ENCODE measurements around the gene CACUL1.
"Not testable (repeated sequence)": the region's sequence is repeated elsewhere in the genome, so short reads cannot be mapped to it uniquely, and the experiment has no call there.

Gene CACUL1

DNA sequence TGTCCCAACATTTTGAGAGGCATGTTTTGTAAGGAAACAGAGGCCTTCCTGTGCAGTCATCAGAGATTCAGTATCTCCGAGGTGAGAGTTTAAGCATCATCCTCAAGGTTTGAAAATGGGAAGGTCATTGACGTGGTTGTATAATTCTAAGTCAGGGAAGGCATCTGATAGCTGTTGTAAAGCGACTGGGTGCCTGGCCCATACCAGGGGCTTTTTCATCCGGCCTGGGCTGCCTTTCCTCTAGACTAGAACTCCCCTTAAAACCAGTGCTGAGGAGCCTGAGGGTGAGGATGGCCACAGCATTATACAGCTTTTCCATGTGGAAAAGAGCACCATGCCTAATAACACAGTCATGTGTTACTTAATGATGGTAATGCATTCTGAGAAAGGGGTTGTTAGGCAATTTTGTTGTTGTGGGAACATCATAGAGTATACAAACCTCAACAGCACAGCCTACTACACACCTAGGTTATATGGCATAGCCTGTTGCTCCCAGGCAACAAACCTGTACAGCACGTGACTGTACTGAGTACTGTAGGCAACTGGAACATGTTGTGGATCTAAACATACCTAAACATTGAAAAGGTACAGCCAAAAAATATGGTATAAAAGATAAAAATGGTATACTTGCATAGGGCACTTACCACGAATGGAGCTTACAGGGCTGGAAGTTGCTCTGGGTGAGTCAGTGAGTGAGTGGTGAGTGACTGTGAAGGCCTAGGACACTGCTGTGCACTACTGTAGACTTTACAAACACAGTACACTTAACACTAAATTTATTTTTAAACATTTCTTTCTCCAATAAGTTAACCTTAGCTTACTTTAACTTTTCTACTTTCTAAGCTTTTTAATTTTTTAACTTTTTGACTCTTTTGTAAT, 13.5 kb upstream of the CACUL1 start:
- no peak for DNase-seq

DNA sequence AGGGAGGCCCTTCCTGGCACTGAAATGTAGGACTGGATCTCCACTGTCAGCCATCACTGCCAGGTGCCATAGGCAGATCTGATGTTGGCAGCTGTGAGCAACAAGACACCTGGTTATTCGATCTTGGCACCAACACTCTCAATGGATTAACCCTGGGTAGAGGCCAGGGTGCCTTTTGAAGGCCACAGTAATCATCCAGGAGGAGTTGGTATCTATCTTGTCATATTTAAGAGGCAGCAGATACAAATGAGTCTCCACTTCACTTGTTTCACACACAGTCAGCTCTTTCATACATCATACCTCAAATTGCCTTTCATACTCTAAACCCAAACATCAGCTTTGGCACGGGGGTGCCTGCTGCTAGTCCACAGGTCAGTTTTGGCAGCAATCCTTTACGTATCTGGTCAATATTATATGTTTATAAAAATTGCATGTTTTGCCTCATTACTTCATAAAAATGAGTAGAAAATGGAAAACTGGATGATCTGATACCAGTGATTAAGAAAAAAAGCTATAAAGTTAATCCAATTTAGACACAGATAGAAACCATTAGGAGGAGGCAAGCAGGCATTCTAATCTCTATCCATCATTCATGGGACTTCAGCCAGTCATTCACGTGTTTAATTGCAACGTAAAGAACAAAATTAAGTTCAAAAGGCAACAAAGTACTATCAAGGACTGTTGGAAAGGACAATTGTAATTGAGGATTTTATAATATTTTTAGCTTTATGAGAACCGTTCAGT, 12.7 kb upstream of the CACUL1 start:
- DNase-seq = no peak

DNA sequence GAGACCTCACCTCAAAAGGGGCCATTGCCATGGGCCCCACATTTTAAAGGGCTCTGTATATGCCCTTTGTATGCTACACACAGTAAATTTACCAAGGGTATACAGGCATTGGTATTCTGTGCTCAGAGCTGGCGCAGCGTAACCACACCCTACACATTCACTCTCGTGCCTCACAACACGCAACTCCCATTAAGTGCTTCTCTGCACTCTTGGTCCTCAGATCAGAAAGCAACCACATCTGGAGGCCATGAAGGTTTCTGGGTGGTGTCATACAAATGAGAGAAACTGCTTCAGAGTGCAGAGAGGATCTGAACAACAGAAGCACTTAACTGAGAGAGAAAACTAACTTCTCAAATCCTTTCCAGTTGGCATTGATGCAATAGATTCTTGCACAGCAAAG, 9.4 kb upstream of the CACUL1 start:
- no peak for DNase-seq

DNA sequence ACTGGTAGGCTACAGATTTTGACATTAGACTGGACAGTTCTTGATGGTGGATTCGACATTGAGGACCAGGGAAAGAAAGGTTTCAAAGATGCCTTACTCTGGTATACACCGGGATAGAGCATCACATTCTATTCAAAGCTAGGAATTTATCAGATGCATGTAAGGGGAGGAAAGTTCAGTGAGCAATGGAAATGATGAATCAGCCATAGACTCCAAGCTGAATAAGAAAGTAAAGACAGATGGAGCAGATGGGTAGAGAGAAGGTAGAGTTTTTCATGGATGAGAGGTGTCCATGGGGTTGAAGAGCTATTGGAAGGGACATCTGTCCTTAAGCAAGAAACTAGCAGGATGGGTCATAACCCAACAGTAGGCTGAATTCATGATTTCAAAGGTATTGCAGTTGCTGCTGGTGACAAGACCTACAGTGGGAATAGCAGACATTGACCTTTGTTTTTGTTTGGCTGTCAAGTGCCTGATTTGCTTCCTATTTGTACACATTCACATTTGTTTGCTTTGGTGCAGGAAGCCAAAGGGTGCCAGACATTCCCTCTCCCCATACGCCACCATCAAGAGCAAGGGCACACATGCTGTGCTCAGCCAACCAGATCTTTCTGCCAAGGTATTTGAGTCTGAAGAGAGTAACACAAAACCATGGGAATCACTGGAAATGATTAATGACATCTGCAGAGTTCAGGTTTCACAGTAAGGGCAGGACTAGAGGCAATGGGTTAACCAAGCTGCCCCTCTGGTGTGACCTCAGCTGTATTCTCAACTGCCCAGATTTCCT, 8.6 kb upstream of the CACUL1 start:
- no peak for DNase-seq

DNA sequence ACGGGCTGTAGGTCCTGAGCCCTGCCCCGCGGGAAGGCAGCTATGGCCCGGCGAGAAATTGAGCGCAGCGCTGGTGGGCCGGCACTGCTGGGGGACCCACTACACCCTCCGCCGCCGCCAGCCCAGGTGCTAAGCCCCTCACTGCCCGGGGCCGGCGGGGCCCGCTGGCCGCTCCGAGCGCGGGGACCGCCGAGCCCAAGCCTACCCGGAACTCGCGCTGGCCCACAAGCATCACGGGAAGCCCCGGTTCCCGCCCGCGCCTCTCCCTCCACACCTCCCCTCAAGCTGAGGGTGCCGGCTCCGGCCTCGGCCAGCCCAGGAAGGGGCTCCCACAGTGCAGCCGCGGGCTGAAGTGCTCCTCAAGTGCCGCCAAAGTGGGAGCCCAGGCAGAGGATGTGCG, 5.5 kb upstream of the CACUL1 start:
- no peak for DNase-seq

DNA sequence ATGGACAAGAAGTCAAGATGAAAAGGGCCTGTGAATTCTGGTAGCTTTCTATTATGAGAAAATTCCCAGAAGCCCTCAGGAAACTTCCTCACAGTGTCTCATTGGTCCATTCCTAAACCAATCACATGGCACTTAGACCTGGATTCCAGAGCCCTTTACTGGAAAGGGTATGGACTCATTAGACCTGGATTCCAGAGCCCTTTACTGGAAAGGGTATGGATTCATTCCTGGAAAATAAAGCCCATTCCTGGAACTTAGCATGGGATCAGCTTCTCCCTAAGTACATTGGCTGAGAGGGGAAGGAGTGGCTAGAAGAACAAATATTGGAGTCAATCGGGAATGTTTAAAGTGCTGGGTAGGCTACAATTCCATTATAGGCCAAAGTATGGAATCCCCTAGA, 3.7 kb upstream of the CACUL1 start:
- DNase-seq = no peak

DNA sequence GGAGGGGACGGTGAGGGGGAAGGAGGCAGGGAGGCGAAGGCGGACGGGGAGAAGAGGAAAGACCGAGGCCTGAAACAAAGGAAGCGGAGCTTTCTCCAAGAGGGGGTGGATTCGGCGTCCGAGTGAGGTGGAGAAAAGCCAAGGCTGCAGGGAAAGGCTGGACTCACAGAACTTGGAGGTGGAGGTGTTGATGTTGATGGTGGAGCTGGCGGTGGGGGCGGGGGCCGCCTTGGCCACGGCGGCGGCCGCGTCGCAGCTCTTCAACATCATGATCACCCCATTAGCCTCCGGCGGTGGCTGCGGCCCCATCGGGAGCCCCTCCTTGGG, 578 bp downstream of the CACUL1 start:
- DNase-seq = peak; percentile 27

DNA sequence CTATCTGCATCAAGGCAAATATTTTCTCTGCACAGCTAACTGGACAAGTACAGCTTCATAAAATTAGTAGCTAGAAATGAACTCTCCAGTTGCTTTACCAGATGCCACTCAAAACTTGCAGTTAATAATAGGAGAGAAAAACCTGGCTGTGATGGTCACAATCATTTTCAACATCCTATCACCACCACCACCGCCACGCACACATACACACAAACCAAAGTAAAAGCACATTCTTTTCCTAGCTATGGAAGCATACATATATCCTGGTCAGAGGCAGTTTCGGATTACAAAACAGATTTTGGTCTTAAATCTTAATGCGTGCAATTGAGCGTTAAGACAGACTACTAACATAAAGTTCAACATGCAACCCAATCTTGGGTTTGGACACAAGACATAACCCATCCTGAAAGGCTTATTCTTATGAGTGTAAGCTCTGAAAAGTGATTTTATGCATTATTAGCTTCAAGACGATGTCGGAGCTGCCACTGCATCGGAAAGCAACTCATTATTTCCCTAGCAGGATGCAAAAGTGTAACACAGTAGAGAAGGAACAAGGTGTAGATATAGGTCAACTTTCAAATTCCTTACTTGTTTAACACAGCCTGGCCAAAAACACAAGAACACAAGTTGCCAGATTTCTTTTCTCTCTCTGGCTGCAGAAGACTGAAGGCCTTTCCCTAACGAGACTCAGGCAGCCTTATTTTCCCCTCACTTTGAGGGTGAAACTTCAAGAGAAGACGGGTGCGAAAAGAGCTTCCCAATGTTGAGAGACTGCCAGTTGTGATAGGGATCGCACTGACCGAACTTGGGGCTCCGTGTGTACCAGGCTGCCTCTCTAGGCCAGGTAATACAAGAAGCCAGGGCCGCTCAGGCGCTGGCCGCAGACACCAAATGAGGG, 1.2 kb downstream of the CACUL1 start:
- DNase-seq = no peak

DNA sequence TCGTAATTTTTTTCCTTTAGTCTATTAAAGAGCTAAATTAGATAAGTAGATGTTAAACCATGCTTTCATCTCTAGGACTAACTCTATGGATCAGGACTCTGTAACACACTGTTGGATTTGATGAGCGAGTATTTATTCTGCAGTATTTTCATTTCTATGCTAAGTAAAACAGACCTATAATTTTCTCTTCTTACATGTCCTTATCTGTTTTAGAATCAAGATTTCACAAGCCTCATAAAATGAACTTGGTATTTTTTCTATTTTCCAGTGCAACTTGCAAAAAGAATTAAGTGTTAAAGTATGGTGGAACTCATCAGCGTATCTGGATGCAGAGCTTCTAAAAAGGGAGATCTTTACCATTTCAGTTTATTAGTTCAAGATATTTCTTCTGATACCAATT, 2.4 kb downstream of the CACUL1 start:
- no peak for DNase-seq

DNA sequence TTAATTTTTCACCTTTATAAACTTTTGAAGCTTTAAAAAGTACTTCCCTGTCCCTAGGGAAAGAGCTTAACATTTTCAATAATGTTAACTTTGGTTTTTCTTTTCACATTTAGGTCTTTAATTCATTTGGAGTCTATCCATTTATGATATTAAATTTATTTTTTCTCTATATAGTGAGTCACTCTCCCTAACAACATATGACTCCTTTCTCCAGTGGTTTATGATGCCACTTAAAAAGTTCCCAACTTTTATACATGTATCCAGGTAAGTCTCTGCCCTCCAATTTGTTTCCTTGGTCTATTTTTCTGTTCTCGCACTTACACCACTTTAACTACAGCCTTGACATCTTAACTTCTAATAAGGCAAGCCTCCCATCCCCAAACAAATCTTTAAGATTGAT, 3.5 kb downstream of the CACUL1 start:
- DNase-seq = no peak

DNA sequence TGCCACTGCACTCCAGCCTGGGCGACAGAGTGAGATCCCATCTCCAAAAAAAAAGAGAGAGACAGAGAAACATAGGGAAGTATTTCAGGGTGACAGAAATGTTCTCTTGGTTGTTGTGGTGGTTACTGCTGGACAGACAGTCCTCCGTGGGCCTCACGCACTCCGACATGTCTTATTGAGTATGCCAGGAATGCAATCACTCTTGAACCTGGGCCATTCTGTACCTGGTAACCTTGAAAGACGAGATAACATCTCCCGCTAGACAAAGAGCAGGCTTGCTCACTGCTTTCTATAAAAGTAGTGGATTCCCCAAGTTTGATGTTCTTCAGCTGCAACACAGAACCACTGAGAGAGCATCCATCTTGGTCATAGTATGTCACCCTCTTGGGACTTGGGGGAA, 6.7 kb downstream of the CACUL1 start:
- DNase-seq = no peak

DNA sequence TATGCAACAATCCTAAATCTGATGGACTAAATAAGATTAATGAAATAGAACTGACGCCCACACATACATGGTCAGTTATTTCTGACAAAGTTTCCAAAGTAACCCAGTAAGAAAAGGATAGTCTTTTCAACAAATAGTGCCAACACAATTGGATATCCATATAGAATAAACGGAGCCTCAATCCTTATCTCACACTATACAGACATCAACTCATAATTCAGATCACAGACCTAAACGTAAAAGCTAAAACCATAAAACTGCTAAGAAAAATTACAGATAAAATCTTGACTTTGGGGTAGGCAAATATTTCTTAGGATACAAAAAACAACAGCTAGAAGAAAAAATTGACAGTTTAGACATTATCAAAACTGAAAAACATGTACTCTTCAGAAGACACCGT, 8.5 kb downstream of the CACUL1 start:
- DNase-seq = no peak

DNA sequence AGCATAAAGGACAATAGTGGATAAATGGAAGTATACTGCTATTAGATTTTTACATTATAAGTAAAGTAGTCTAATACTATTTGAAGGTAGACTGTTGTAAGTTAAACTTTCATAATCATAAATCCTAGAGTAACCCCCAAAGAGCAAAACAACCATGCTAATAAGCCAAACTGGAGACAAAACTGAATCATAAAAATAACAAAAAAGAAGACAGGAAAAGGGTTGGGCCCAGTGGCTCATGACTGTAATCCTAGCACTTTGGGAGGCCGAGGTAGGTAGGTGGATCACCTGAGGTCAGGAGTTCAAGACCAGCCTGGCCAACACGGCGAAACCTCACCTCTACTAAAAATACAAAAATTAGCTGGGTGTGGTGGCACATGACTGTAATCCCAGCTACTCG, 9.7 kb downstream of the CACUL1 start:
- no peak for DNase-seq

DNA sequence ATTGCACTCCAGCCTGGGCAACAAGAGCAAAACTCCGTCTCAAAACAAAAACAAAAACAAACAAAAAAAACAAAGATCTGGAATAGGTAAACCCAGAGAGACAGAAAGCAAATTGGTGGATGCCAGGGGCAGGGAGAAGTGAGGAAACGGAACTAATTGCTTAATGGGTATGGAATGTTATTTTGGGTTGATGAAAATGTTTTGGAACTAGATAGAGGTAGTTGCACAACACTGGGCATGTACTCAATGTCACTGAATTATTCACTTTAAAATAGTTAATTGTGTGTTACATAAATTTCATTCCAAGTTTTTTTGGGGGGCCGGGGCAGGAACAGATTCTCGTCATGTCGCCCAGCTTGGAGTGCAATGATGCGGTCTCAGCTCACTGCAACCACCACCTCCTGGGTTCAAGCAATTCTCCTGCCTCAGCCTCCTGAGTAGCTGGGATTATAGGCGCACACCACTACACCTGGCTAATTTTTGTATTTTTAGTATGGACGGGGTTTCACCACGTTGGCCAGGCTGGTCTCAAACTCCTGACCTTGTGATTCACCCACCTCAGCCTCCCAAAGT, 10.3 kb downstream of the CACUL1 start:
- not testable (repeated sequence) for DNase-seq

DNA sequence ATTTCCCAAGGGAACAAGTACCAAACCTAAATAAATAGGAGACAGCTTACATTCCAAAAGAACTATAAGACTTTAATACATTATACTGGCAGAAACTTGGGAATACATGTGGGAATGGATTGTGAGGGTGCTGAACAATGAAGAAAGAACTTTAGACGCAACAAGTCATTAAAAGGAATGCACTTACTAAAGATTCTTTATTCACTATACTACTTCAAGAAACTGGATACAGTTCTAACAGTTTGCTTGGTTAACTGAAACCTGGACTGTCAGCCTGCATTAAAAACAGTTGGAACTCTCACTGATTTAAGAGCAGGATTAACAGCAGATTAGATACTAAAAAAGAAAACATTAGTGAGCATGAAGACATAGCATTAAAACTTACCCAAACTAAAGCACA, 12.0 kb downstream of the CACUL1 start:
- DNase-seq = no peak

DNA sequence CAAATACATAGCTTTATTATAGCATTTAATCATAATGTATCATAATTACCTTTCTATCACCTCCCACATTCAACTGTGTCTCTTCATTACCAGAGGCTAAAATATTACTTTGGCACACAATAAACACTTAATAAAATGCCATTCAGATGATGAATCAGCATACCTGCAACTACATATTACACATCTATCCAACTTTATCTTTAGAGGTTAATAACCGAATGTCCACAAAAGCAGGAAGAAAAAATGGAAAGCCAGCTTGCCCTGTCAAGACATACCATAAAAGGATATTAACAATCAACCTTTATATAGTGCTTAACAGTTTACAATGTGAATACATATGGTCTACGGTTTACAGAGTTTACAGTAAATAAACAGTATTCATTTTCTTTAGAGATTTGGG, 12.7 kb downstream of the CACUL1 start:
- DNase-seq = no peak

DNA sequence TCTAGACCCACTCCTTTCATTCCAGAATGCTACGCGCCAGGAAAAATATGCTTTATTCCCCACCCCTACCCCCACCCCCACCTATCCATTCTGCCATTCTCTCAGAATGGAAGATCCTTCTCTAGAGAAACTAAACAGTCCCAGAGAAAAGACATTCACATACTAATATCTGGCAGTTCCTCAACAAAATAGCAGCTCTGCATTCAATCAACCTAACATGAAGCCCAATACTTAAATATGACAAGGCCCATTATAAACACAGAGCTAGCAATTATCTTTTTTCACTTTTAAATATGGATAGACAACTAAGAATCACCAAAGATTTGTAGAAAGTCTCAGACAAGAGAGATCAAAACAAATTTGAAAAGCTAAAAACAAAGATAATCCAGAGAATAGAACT, 16.4 kb downstream of the CACUL1 start:
- no peak for DNase-seq

DNA sequence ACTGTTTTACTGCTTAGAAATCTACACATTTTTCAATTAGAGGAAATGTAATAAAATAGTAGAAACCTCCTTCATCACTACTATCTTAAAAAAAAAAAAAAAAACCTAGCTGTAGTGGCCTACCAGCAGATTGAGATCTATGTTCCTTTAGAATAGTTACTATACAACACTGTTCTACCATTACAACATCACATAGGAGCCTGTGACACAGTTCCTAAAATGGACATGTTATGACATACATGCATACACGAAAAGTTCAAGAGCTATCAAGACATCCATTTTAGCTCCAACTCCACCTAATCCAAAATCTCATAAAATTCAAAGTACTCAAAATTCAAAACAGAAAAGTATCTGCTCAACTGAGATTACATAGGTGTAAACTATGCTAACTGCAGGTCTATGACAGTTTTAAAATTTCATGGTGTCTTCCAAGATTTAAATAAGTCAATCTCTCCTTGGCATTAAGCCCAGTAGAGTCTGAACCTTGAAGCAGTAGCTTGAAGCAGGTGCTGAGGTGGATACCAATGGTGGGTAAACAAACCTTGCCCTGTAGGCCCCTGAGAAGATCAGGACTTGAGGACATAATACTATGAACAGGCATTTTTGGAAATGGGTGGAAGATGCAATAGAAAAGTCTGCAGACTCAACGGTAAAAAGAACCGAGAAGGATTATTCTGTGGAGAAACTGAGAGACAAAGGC, 17.0 kb downstream of the CACUL1 start:
- no peak for DNase-seq

DNA sequence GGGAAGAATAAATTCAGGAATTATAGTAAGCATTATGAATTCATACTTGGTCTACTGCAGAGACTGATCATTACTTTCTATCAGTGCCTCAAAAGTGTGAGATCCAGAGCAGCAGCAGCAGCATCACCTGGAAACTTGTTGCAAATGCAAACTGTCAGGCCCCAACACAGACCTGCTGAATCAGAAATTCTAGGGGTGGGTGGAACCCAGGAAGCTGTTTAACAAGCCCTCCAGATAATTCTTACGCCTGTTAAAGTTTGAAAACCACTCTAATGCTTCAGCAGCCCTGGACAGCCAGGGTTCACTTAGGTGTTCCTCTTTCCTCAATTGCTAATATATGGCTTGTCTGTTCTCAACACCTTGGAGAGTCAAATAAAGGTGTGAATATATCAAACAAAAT, 19.5 kb downstream of the CACUL1 start:
- DNase-seq = no peak

DNA sequence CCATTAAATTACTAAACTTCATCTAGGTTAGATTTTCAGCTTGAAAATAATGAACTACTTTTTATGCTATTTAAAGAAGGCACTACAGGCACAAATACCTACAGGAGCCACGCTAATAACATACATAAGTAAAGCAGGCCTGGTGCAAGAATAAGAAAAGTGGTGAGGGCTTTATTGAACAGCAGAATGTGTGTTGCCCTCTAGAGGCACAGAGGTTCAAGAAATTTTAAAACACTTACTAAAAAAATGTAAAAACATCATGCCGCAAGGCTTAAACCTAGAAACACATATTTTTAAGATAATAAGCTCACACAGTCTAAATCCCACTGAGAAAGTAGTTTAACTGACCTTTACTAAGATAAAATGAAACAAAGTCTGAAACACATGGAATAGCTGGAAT, 20.3 kb downstream of the CACUL1 start:
- DNase-seq = no peak

DNA sequence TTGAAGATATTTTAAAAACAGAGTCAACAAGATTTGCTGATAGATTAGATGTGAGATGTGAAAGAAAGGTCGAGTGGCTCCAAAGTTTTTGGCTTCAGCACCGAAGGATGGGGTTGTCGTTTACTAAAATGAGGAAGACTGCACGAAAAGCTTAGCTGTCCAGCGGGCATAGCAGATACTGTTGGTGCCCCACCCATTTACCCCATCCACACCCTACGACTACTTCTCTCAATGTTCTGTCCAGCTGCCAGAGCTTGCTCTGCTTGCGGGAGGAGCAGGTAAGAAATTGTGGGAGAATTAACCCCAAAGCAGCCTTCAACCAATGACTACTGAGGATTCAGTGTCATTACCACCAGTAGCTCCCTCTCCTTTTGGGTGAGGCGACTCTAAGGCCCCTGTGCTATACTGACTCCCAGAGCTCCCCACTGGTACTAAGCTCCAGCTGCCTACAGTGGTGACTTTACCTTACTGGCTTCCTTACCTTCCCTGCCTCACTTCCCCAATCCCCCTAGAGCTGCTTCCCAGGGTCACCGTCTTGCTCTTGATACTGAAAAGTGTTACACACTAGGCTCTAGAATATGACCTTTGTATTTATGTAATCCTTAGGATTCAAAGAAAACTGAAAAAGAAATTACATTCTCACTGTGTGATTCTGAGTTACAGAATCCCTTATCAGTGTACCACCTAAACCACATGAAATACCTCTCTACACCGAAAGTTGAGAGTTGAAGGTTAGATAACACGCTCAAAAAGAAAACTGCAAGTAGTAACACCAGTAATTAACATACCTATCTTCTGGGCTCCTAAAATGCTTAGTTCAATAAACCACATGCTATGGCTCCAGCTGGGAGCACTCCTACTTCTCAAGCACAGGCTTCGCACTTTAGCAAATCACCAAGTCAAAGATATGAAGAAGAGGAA, 22.3 kb downstream of the CACUL1 start:
- DNase-seq = no peak
